ENCODE data around the gene FBXO47.
"Not testable (repeated sequence)": the region's sequence is repeated elsewhere in the genome, so short reads cannot be mapped to it uniquely, and the experiment has no call there.

Gene FBXO47

GRCh38 chr17:38914741-38915638 lies 52.2 kb downstream of the FBXO47 start:
- H3K4me3 ChIP-seq (ENCODE audit: low read length) = no peak overlapping the region
- TF ChIP-seq CTCF (conservative IDR thresholded peaks at IDR 0.05; ENCODE audit: low read length) = no peak

GRCh38 chr17:38912221-38912813 lies 54.9 kb downstream of the FBXO47 start:
- DNase-seq (ENCODE audit: low read depth) = peak; percentile 54
- H3K4me3 ChIP-seq (ENCODE audit: low read length) = no peak overlapping the region
- TF ChIP-seq CTCF (conservative IDR thresholded peaks at IDR 0.05; ENCODE audit: low read length) = no peak

More at GRCh38 chr17:38914741-38915638, 52.2 kb downstream of the FBXO47 start:
- DNase-seq (ENCODE audit: low read depth) = no peak

GRCh38 chr17:38911731-38912081 lies 55.5 kb downstream of the FBXO47 start:
- H3K4me3 ChIP-seq (ENCODE audit: low read length); DNase-seq (ENCODE audit: low read depth): not testable (repeated sequence)

GRCh38 chr17:38911081-38911730 lies 56.0 kb downstream of the FBXO47 start:
- no peak overlapping the region for H3K4me3 ChIP-seq (ENCODE audit: low read length)
- no peak for DNase-seq (ENCODE audit: low read depth)
- no peak for TF ChIP-seq CTCF (conservative IDR thresholded peaks at IDR 0.05; ENCODE audit: low read length)

GRCh38 chr17:38910325-38910724 lies 56.9 kb downstream of the FBXO47 start:
- TF ChIP-seq CTCF (conservative IDR thresholded peaks at IDR 0.05; ENCODE audit: low read length) = no peak
- no peak overlapping the region for H3K4me3 ChIP-seq (ENCODE audit: low read length)
- DNase-seq (ENCODE audit: low read depth) = no peak

- no peak for DNase-seq (ENCODE audit: low read depth)
These were observed 58.5 kb downstream of the FBXO47 start for GRCh38 chr17:38908676-38909181.

More at GRCh38 chr17:38908676-38909181, 58.5 kb downstream of the FBXO47 start:
- no peak overlapping the region for H3K4me3 ChIP-seq (ENCODE audit: low read length)
- TF ChIP-seq CTCF (conservative IDR thresholded peaks at IDR 0.05; ENCODE audit: low read length) = no peak
